Lung (tissue), 12 donors: ENCODE measurements around the gene LRP5. TPM values are rescaled to one million over a fixed set of nuclear protein-coding genes. Genes with fewer than 3 reads are reported as not detected.

Experiments
- ATAC-seq: fragments of 200-7000 bp; cut with Tn5 transposase; one replicate; pipeline ENCODE4 v1.9.1; 2020; ENCODE audit warnings: moderate number of reproducible peaks; ENCODE audit not compliant: insufficient read depth, low FRiP score
- DNase-seq, 3 donors: peaks; one replicate each; pipeline ENCODE4 v3.0.0-alpha.2; 2013 to 2017
- H3K27ac ChIP-seq, 2 donors: one replicate each; pipeline ENCODE4 v1.5.1; 2013; ENCODE audit warnings: mild to moderate bottlenecking in 2 of 2, moderate library complexity in 2 of 2, control low read depth in 1 of 2, inconsistent platforms in 1 of 2, low read depth in 1 of 2, low read length in 1 of 2
- H3K27me3 ChIP-seq, 3 donors: one replicate each; pipeline ENCODE4 v1.5.1; 2013; ENCODE audit warnings: low read length in 2 of 3; ENCODE audit not compliant: control insufficient read depth in 3 of 3, insufficient read depth in 3 of 3
- H3K36me3 ChIP-seq, 4 donors: one replicate each; pipeline ENCODE4 v1.5.1; 2013; ENCODE audit warnings: low read length in 4 of 4, mild to moderate bottlenecking in 1 of 4, moderate library complexity in 1 of 4; ENCODE audit not compliant: control insufficient read depth in 4 of 4, insufficient read depth in 4 of 4
- H3K4me1 ChIP-seq, 5 donors: one replicate each; pipeline ENCODE4 v1.5.1; 2013; ENCODE audit warnings: low read length in 5 of 5, mild to moderate bottlenecking in 2 of 5, moderate library complexity in 1 of 5; ENCODE audit not compliant: control insufficient read depth in 5 of 5, insufficient read depth in 5 of 5
- H3K4me3 ChIP-seq: one replicate; pipeline ENCODE4 v1.5.1; 2013; ENCODE audit warnings: mild to moderate bottlenecking, control low read depth, moderate library complexity
- H3K9ac ChIP-seq, 2 donors: one replicate each; pipeline ENCODE4 v1.5.1; 2013; ENCODE audit warnings: low read length in 2 of 2, control low read depth in 1 of 2; ENCODE audit not compliant: insufficient read depth in 1 of 2
- H3K9me3 ChIP-seq, 4 donors: one replicate each; pipeline ENCODE4 v1.5.1; 2013; ENCODE audit warnings: low read length in 3 of 4, mild to moderate bottlenecking in 1 of 4, moderate library complexity in 1 of 4; ENCODE audit not compliant: control insufficient read depth in 4 of 4, insufficient read depth in 3 of 4
- WGBS, 2 donors: extraction: QIAGEN DNeasy Blood & Tissue Kit; methylation state at CpG; one replicate each; pipeline ENCODE4 v1.1.7; 2013; 5-methylcytosine and 5-hydroxymethylcytosine counted together
- polyA plus RNA-seq, 2 donors: library from polyadenylated mRNA; stranded (reverse); fragments of 200-250 nt; gene quantifications; one replicate each; pipeline ENCODE4 v1.2.1, GENCODE V29; 2013
- total RNA-seq, 2 donors: library from RNA; depleted of rRNA in 1 of 2; stranded (reverse); fragments of >200 nt in 1 of 2; gene quantifications; one replicate each; pipeline ENCODE4 v1.2.1, GENCODE V29; 2014 to 2021
- TF ChIP-seq, protein P1 (sequence below): IDR thresholded peaks from 2 replicates; pipeline ENCODE4 v1.5.1; 2012; ENCODE audit warnings: mild to moderate bottlenecking; ENCODE audit errors: control extremely low read depth, extremely low read depth
- donor health status: control.
- donor health status: control.
- donor health status: Bipolar disorder and iron deficiency.
- donor health status: healthy.
- donor health status: DM: yes; HTN: yes; CAD: no.

LRP5 gene
- total and polyA plus RNA-seq, 4 donors = 33.7 to 76.4 (median 63.2) TPM

DNA sequence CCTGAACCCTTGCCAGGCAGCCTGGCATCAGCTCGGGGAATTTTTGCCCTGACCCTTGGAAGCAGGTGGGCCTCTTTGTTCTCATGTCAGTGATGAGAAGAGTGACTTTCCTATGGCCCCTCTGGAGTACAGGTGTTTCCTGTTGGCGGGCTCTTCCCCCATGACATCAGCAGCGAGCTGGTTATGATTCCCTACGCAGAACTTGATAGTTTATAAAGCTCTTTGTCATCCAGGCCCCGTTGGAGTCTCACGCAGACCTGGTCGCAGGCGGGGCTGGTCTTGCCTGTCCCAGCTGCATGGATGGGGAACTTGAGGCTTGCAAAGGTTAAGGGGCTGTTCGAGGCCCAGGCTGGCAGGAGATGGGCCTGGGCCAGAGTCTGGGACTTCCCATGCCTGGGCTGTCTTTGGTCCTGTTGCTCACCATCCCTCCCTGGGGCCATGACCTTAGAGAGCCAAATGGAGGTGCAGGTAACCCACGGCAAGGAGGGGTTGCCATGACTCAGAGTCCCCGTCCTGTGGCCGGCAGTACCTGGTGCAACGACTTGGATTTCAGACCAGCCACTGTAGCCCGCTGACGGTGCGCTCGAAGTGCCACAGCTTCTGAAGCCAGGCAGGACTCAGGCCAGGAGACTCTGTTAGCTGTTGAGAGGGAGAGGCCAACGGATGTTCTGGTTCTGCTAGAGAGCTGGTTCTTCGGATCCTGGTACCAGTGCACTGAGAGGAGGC lies 102.3 kb downstream of the LRP5 start:
- H3K4me1 ChIP-seq = peaks cover 0 to 18% (median 0%) of the 10 kb centered on the region in 5 donors
- H3K27ac ChIP-seq = peak overlapping the region in 1 of 2 donors; percentile 81
- DNase-seq (peak in 2 of 3 donors; percentile 50 to 55), ATAC-seq (no peak)
- no peak overlapping the region for H3K4me3 ChIP-seq
- H3K9ac ChIP-seq = no peak overlapping the region
- 69 to 72% methylated on average over 19 of the region's 19 CpGs for WGBS, 2 donors
- TF ChIP-seq, protein P1, sequence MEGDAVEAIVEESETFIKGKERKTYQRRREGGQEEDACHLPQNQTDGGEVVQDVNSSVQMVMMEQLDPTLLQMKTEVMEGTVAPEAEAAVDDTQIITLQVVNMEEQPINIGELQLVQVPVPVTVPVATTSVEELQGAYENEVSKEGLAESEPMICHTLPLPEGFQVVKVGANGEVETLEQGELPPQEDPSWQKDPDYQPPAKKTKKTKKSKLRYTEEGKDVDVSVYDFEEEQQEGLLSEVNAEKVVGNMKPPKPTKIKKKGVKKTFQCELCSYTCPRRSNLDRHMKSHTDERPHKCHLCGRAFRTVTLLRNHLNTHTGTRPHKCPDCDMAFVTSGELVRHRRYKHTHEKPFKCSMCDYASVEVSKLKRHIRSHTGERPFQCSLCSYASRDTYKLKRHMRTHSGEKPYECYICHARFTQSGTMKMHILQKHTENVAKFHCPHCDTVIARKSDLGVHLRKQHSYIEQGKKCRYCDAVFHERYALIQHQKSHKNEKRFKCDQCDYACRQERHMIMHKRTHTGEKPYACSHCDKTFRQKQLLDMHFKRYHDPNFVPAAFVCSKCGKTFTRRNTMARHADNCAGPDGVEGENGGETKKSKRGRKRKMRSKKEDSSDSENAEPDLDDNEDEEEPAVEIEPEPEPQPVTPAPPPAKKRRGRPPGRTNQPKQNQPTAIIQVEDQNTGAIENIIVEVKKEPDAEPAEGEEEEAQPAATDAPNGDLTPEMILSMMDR = no peak
- H3K9me3 ChIP-seq = no peaks in the 10 kb centered on the region
- peaks cover 13 to 55% (median 37%) of the 10 kb centered on the region in 4 donors for H3K36me3 ChIP-seq
- no peaks in the 10 kb centered on the region for H3K27me3 ChIP-seq

DNA sequence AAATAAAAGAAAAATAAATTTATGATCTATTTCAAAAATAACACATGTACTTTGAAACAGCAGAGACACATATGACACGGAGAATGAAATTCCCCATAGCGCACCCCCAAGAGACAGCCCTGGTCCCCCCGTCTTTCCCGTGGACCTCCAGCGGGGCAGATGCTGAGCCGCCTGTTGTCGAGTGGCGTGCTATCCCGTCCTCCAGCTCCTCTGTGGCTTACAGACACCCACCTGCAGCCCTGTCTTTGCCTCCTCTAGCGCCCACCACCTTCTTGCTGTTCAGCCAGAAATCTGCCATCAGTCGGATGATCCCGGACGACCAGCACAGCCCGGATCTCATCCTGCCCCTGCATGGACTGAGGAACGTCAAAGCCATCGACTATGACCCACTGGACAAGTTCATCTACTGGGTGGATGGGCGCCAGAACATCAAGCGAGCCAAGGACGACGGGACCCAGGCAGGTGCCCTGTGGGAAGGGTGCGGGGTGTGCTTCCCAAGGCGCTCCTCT lies 103.7 kb downstream of the LRP5 start:
- H3K4me1 ChIP-seq = peaks cover 0 to 18% (median 0%) of the 10 kb centered on the region in 5 donors
- no peak overlapping the region for H3K27ac ChIP-seq
- no peak for ATAC-seq
- peaks cover 9 to 54% (median 33%) of the 10 kb centered on the region in 4 donors for H3K36me3 ChIP-seq
- 96% methylated on average over 22 of the region's 22 CpGs for WGBS, 2 donors
- H3K4me3 ChIP-seq = no peak overlapping the region
- DNase-seq = no peak
- no peak overlapping the region for H3K9ac ChIP-seq
- H3K27me3 ChIP-seq = no peaks in the 10 kb centered on the region
- no peaks in the 10 kb centered on the region for H3K9me3 ChIP-seq
- TF ChIP-seq, protein P1 = no peak

DNA sequence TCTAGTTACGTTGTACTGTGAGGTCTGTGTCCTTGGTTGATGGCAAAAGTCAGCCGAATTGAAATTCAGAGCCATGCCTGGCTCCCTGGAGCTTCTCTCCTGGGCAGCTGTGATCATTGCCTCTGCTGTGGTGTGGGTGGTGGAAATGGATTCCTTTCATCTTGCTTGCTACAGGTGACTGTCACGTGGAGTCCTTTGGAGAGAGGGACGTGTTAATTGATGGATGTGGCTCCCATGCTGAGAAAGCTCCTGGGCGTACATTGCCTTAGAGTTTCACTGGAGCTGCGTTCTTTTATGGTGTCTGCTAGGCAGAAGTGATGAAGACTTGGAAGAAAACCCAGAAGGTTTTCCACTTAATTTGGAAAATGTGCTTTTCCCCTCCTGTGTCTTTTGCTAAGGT lies 106.3 kb downstream of the LRP5 start:
- Histone ChIP-seq H3K9ac (no peak overlapping the region), H3K36me3 (peaks cover 6 to 41% (median 19%) of the 10 kb centered on the region in 4 donors), H3K27ac (no peak overlapping the region), H3K27me3 (no peaks in the 10 kb centered on the region), H3K4me1 (peaks cover 0 to 6% (median 0%) of the 10 kb centered on the region in 5 donors), H3K9me3 (no peaks in the 10 kb centered on the region), H3K4me3 (no peak overlapping the region)
- 84% methylated on average over 6 of the region's 6 CpGs for WGBS, 2 donors
- TF ChIP-seq, protein P1 = no peak
- ATAC-seq = no peak
- DNase-seq = no peak
